Liver (tissue), 9 donors: ENCODE data around the gene CNOT4. TPM values are rescaled to one million over a fixed set of nuclear protein-coding genes. Genes with fewer than 3 reads are reported as not detected.

Source experiments
- DNase-seq: peaks from one replicate; pipeline ENCODE4 v3.0.0-alpha.2; 2017; ENCODE audit warnings: low spot score
- H3K27ac ChIP-seq, 2 donors: one replicate each; pipeline ENCODE4 v1.7.0; 2013; ENCODE audit warnings: inconsistent platforms in 2 of 2, low read length in 2 of 2, control low read depth in 1 of 2, low read depth in 1 of 2, mild to moderate bottlenecking in 1 of 2
- H3K27me3 ChIP-seq, 4 donors: one replicate each; pipeline versions ENCODE4 v1.6.1 to v1.7.0; 2013; ENCODE audit warnings: low read length in 3 of 4, inconsistent platforms in 1 of 4, mild to moderate bottlenecking in 1 of 4, moderate library complexity in 1 of 4; ENCODE audit not compliant: control insufficient read depth in 4 of 4, insufficient read depth in 4 of 4
- H3K36me3 ChIP-seq, 4 donors: one replicate each; pipeline versions ENCODE4 v1.6.1 to v1.7.0; 2013; ENCODE audit warnings: low read length in 3 of 4, mild to moderate bottlenecking in 3 of 4, low read depth in 1 of 4, moderate library complexity in 1 of 4; ENCODE audit not compliant: control insufficient read depth in 4 of 4, insufficient read depth in 3 of 4
- H3K4me1 ChIP-seq, 4 donors: one replicate each; pipeline versions ENCODE4 v1.6.1 to v1.7.0; 2013; ENCODE audit warnings: low read length in 3 of 4, mild to moderate bottlenecking in 3 of 4, moderate library complexity in 1 of 4; ENCODE audit not compliant: control insufficient read depth in 4 of 4, insufficient read depth in 4 of 4
- H3K4me3 ChIP-seq, 3 donors: one replicate each; pipeline versions ENCODE4 v1.6.1 to v1.7.0; 2013; ENCODE audit warnings: low read length in 3 of 3, control low read depth in 1 of 3, low read depth in 1 of 3, mild to moderate bottlenecking in 1 of 3
- H3K9ac ChIP-seq, 2 donors: one replicate each; pipeline ENCODE4 v1.7.0; 2013; ENCODE audit warnings: low read length in 2 of 2, mild to moderate bottlenecking in 2 of 2, moderate library complexity in 2 of 2, control low read depth in 1 of 2, low read depth in 1 of 2
- H3K9me3 ChIP-seq, 4 donors: one replicate each; pipeline versions ENCODE4 v1.6.1 to v1.7.0; 2013; ENCODE audit warnings: low read length in 3 of 4; ENCODE audit not compliant: control insufficient read depth in 4 of 4
- ATF3 ChIP-seq: IDR thresholded peaks from 2 replicates; pipeline ENCODE4 v1.6.1; 2016; ENCODE audit warnings: antibody characterized with exemption
- CTCF ChIP-seq: fragments of 150-350 bp; IDR thresholded peaks from 2 replicates; pipeline ENCODE4 v1.5.1; 2017; ENCODE audit warnings: improper control_type of control experiment, low read depth, low read length; ENCODE audit not compliant: missing input control
- EGR1 ChIP-seq, 2 donors: IDR thresholded peaks; 2 replicates each; pipeline ENCODE4 v1.6.1; 2016 to 2018; ENCODE audit warnings: antibody characterized with exemption in 2 of 2, low read depth in 2 of 2
- FOXA1 ChIP-seq: IDR thresholded peaks from 2 replicates; pipeline ENCODE4 v1.6.1; 2016; ENCODE audit warnings: antibody characterized with exemption
- FOXA2 ChIP-seq: IDR thresholded peaks from 2 replicates; pipeline ENCODE4 v1.6.1; 2016; ENCODE audit warnings: antibody characterized with exemption
- GABPA ChIP-seq, 2 donors: IDR thresholded peaks in 1 of 2; conservative IDR thresholded peaks in 1 of 2; 2 replicates each; pipeline ENCODE4 v1.6.1; 2016; ENCODE audit warnings: antibody characterized with exemption in 2 of 2, mild to moderate bottlenecking in 1 of 2, moderate library complexity in 1 of 2
- HNF4A ChIP-seq, 2 donors: conservative IDR thresholded peaks; 2 replicates each; pipeline ENCODE4 v1.6.1; 2016; ENCODE audit warnings: antibody characterized with exemption in 2 of 2, mild to moderate bottlenecking in 2 of 2
- HNF4G ChIP-seq: IDR thresholded peaks from 2 replicates; pipeline ENCODE4 v1.6.1; 2016; ENCODE audit warnings: antibody characterized with exemption
- JUND ChIP-seq, 2 donors: IDR thresholded peaks; 2 replicates each; pipeline ENCODE4 v1.6.1; 2016; ENCODE audit warnings: antibody characterized with exemption in 2 of 2
- NR2F2 ChIP-seq: IDR thresholded peaks from 2 replicates; pipeline ENCODE4 v1.6.1; 2016; ENCODE audit warnings: antibody characterized with exemption
- RAD21 ChIP-seq, 2 donors: IDR thresholded peaks; 2 replicates each; pipeline ENCODE4 v1.6.1; 2016; ENCODE audit warnings: antibody characterized with exemption in 2 of 2, mild to moderate bottlenecking in 2 of 2
- RXRA ChIP-seq, 2 donors: IDR thresholded peaks; 2 replicates each; pipeline ENCODE4 v1.6.1; 2017 to 2018; ENCODE audit warnings: antibody characterized with exemption in 2 of 2, mild to moderate bottlenecking in 1 of 2
- SP1 ChIP-seq: IDR thresholded peaks from 2 replicates; pipeline ENCODE4 v1.6.1; 2018; ENCODE audit warnings: antibody characterized with exemption, mild to moderate bottlenecking
- YY1 ChIP-seq: IDR thresholded peaks from 2 replicates; pipeline ENCODE4 v1.6.1; 2016; ENCODE audit warnings: antibody characterized with exemption, mild to moderate bottlenecking
- WGBS: extraction: QIAGEN DNeasy Blood & Tissue Kit; methylation state at CpG from one replicate; pipeline ENCODE4 v1.1.7; 2013; 5-methylcytosine and 5-hydroxymethylcytosine counted together
- polyA plus RNA-seq, 2 donors: library from polyadenylated mRNA; stranded (reverse) in 1 of 2; unstranded in 1 of 2; fragments of 200-250 nt in 1 of 2; fragments of >200 nt in 1 of 2; fragmentation: Nextera tagmentation in 1 of 2; extraction: Ambion mirVana in 1 of 2; gene quantifications; one replicate each; pipeline versions ENCODE4 v1.2.1 to v1.2.3, GENCODE V29; 2013 to 2015
- total RNA-seq, 2 donors: library from RNA; depleted of rRNA; stranded (reverse); fragments of >200 nt; gene quantifications; one replicate each; pipeline ENCODE4 v1.2.3, GENCODE V29; 2014
- TF ChIP-seq, protein P1 (sequence below): IDR thresholded peaks from 2 replicates; pipeline ENCODE4 v1.6.1; 2016; ENCODE audit warnings: antibody characterized with exemption
- donor health status: healthy.
- donor health status: healthy.
- donor health status: healthy.
- donor health status: healthy.
- donor health status: healthy.

Gene CNOT4
- total and polyA plus RNA-seq, 4 donors, result 3.7 to 11.1 (median 8.6) TPM

DNA sequence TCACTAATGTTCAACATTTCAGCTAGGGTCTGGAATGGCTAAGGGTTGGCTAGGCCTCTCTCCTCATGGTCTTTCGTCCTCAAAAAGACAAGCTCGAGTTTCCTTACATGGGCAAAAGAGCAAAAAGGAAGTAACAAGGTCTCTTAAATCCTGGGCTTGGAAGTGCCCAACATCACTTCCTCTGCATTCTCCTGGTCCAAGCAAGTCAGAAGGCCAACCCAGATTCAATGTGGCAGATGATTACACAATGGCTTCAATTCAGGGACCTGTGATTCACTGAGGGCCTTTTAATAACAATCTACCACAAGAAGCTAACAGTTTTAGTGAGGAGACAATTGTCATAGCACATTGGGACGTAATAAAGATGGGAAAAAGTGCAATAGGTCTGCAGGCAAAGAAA is 43.4 kb upstream of the CNOT4 start:
- no peak for DNase-seq
- 92% methylated on average over 3 of the region's 3 CpGs for WGBS
- Histone ChIP-seq H3K4me1 (peaks cover 0 to 5% (median under 1%) of the 10 kb centered on the region in 4 donors), H3K9ac (peak overlapping the region in 1 of 2 donors; percentile 14), H3K9me3 (no peaks in the 10 kb centered on the region), H3K27me3 (no peaks in the 10 kb centered on the region), H3K27ac (no peak overlapping the region), H3K4me3 (no peak overlapping the region), H3K36me3 (no peaks in the 10 kb centered on the region)
- TF ChIP-seq GABPA (IDR thresholded peaks at IDR 0.05 in 1 of 2, conservative IDR thresholded peaks at IDR 0.05 in 1 of 2), result no peak

DNA sequence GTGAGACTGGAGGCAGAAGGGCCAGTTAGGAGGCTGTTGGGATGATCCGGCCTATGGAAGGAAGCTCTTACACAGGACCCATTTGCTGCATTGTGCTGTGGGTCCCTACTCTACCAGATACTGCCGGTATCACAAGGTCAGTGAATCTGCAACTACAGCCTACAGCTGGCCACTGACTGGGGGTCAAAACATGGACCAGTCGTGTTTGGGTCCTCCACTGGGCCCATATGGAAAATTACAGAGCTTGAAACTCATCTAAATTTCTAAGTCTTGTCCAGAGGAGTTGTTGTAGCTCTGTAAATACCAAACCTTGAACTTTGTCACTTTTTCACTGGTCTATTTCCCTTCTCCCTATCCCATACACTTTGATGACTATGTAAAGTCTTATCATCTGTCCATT is 42.2 kb upstream of the CNOT4 start:
- no peaks in the 10 kb centered on the region for H3K9me3 ChIP-seq
- H3K27me3 ChIP-seq, result no peaks in the 10 kb centered on the region
- no peak for TF ChIP-seq RAD21 (IDR thresholded peaks at IDR 0.05)
- no peak for TF ChIP-seq CTCF
- TF ChIP-seq NR2F2, result no peak
- no peak for TF ChIP-seq JUND (IDR thresholded peaks at IDR 0.05)
- TF ChIP-seq, protein P1, sequence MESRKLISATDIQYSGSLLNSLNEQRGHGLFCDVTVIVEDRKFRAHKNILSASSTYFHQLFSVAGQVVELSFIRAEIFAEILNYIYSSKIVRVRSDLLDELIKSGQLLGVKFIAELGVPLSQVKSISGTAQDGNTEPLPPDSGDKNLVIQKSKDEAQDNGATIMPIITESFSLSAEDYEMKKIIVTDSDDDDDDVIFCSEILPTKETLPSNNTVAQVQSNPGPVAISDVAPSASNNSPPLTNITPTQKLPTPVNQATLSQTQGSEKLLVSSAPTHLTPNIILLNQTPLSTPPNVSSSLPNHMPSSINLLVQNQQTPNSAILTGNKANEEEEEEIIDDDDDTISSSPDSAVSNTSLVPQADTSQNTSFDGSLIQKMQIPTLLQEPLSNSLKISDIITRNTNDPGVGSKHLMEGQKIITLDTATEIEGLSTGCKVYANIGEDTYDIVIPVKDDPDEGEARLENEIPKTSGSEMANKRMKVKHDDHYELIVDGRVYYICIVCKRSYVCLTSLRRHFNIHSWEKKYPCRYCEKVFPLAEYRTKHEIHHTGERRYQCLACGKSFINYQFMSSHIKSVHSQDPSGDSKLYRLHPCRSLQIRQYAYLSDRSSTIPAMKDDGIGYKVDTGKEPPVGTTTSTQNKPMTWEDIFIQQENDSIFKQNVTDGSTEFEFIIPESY, result no peak
- no peak for TF ChIP-seq SP1
- TF ChIP-seq FOXA1, result no peak
- TF ChIP-seq HNF4A (conservative IDR thresholded peaks at IDR 0.05), result no peak
- TF ChIP-seq ATF3, result no peak
- TF ChIP-seq EGR1 (IDR thresholded peaks at IDR 0.05; ENCODE audit: low read depth in 2 of 2), result no peak
- no peak for TF ChIP-seq RXRA (IDR thresholded peaks at IDR 0.05)
- no peak for TF ChIP-seq GABPA (IDR thresholded peaks at IDR 0.05 in 1 of 2, conservative IDR thresholded peaks at IDR 0.05 in 1 of 2)
- TF ChIP-seq HNF4G, result no peak
- no peak overlapping the region for H3K4me3 ChIP-seq
- DNase-seq, result no peak
- H3K27ac ChIP-seq, result no peak overlapping the region
- WGBS, result 69% methylated on average over 3 of the region's 3 CpGs
- H3K9ac ChIP-seq, result no peak overlapping the region
- no peaks in the 10 kb centered on the region for H3K4me1 ChIP-seq
- H3K36me3 ChIP-seq, result no peaks in the 10 kb centered on the region

GRCh38 chr7:135550196-135550595 is 40.3 kb upstream of the CNOT4 start:
- Histone ChIP-seq H3K9ac (no peak overlapping the region), H3K27ac (no peak overlapping the region), H3K4me3 (no peak overlapping the region), H3K36me3 (no peaks in the 10 kb centered on the region), H3K9me3 (no peaks in the 10 kb centered on the region), H3K27me3 (no peaks in the 10 kb centered on the region), H3K4me1 (no peaks in the 10 kb centered on the region)
- DNase-seq, result no peak
- no peak for TF ChIP-seq RAD21 (IDR thresholded peaks at IDR 0.05)
- TF ChIP-seq CTCF, result no peak
- no peak for TF ChIP-seq HNF4G
- TF ChIP-seq SP1, result no peak
- TF ChIP-seq YY1, result no peak
- no peak for TF ChIP-seq HNF4A (conservative IDR thresholded peaks at IDR 0.05)
- no peak for TF ChIP-seq EGR1 (IDR thresholded peaks at IDR 0.05; ENCODE audit: low read depth in 2 of 2)
- TF ChIP-seq JUND (IDR thresholded peaks at IDR 0.05), result no peak
- no peak for TF ChIP-seq FOXA2
- no peak for TF ChIP-seq GABPA (IDR thresholded peaks at IDR 0.05 in 1 of 2, conservative IDR thresholded peaks at IDR 0.05 in 1 of 2)
- WGBS, result 85% methylated on average over 7 of the region's 7 CpGs
